Measurements from ENCODE around the gene ARHGAP26. TPM values are rescaled to one million over a fixed set of nuclear protein-coding genes. Genes with fewer than 3 reads are reported as not detected.

Gene ARHGAP26
- total RNA-seq, 1 experiment from 2014 or later: 34.5 TPM

- no peak overlapping the region for H3K4me2 ChIP-seq (ENCODE audit: low read length)
- ChIA-PET POLR2A (no interaction called here), RAD21 (ENCODE audit: low non-redundant PET in 1 of 2, low total read pairs in 2 of 2, uncharacterized antibody in 2 of 2, unreplicated experiment in 2 of 2) (no interaction called here), CTCF (no interaction called here)
- peaks cover 25 to 26% of the 10 kb centered on the region in 2 experiments for H3K4me1 ChIP-seq (ENCODE audit: control insufficient read depth in 1 of 2, insufficient read depth in 2 of 2, low read length in 2 of 2)
- no peak overlapping the region for H3K9ac ChIP-seq (ENCODE audit: low read length)
- intact Hi-C loops (cut with micrococcal nuclease): no loop called here
- H3K9me3 ChIP-seq (ENCODE audit: control insufficient read depth in 1 of 2, insufficient read depth in 1 of 2, low read depth in 1 of 2, low read length in 2 of 2): no peaks in the 10 kb centered on the region
- TF ChIP-seq, protein P1, sequence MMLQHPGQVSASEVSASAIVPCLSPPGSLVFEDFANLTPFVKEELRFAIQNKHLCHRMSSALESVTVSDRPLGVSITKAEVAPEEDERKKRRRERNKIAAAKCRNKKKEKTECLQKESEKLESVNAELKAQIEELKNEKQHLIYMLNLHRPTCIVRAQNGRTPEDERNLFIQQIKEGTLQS (IDR thresholded peaks at IDR 0.05): no peak
- TF ChIP-seq, protein P2, sequence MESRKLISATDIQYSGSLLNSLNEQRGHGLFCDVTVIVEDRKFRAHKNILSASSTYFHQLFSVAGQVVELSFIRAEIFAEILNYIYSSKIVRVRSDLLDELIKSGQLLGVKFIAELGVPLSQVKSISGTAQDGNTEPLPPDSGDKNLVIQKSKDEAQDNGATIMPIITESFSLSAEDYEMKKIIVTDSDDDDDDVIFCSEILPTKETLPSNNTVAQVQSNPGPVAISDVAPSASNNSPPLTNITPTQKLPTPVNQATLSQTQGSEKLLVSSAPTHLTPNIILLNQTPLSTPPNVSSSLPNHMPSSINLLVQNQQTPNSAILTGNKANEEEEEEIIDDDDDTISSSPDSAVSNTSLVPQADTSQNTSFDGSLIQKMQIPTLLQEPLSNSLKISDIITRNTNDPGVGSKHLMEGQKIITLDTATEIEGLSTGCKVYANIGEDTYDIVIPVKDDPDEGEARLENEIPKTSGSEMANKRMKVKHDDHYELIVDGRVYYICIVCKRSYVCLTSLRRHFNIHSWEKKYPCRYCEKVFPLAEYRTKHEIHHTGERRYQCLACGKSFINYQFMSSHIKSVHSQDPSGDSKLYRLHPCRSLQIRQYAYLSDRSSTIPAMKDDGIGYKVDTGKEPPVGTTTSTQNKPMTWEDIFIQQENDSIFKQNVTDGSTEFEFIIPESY (IDR thresholded peaks at IDR 0.05; ENCODE audit: extremely low read depth, insufficient replicate concordance, low read length): no peak
- TF ChIP-seq, protein P3, sequence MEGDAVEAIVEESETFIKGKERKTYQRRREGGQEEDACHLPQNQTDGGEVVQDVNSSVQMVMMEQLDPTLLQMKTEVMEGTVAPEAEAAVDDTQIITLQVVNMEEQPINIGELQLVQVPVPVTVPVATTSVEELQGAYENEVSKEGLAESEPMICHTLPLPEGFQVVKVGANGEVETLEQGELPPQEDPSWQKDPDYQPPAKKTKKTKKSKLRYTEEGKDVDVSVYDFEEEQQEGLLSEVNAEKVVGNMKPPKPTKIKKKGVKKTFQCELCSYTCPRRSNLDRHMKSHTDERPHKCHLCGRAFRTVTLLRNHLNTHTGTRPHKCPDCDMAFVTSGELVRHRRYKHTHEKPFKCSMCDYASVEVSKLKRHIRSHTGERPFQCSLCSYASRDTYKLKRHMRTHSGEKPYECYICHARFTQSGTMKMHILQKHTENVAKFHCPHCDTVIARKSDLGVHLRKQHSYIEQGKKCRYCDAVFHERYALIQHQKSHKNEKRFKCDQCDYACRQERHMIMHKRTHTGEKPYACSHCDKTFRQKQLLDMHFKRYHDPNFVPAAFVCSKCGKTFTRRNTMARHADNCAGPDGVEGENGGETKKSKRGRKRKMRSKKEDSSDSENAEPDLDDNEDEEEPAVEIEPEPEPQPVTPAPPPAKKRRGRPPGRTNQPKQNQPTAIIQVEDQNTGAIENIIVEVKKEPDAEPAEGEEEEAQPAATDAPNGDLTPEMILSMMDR (IDR thresholded peaks at IDR 0.05 in 2 of 3, conservative IDR thresholded peaks at IDR 0.05 in 1 of 3; ENCODE audit: borderline replicate concordance in 1 of 3, insufficient read depth in 1 of 3, low read depth in 2 of 3, low read length in 2 of 3): no peak
- no peak for TF ChIP-seq SRF (IDR thresholded peaks at IDR 0.05; ENCODE audit: low read depth)
- no peak for TF ChIP-seq REST (IDR thresholded peaks at IDR 0.05; ENCODE audit: low read depth)
- TF ChIP-seq RAD21 (IDR thresholded peaks at IDR 0.05; ENCODE audit: low read depth): no peak
- TF ChIP-seq CEBPB (IDR thresholded peaks at IDR 0.05; ENCODE audit: low read depth): no peak
- TF ChIP-seq SIN3A (IDR thresholded peaks at IDR 0.05; ENCODE audit: low read depth): no peak
- TF ChIP-seq YY1 (IDR thresholded peaks at IDR 0.05; ENCODE audit: extremely low read depth, insufficient replicate concordance, low read depth, low read length): no peak
- H3K79me2 ChIP-seq (ENCODE audit: insufficient read depth, low read length): peaks cover 22% of the 10 kb centered on the region
- ATAC-seq (peak; percentile 75), DNase-seq (ENCODE audit: low read depth, low spot score) (no peak)
- no peaks in the 10 kb centered on the region for H3K9me2 ChIP-seq (ENCODE audit: insufficient read depth)
- BruUV-seq (replicated peaks): no TSS peak
- H2AFZ ChIP-seq (ENCODE audit: low read depth, low read length, poor library complexity, severe bottlenecking): no peak overlapping the region
- no peak overlapping the region for H3K27ac ChIP-seq (ENCODE audit: low read depth, low read length)
- no peak overlapping the region for H3K4me3 ChIP-seq (replicated peaks in 1 of 2; ENCODE audit: low read depth in 1 of 2, low read length in 2 of 2)
- no peaks in the 10 kb centered on the region for H4K20me1 ChIP-seq (ENCODE audit: insufficient read depth)
- H3K36me3 ChIP-seq (ENCODE audit: control insufficient read depth in 1 of 2, insufficient read depth in 2 of 2, low read length in 2 of 2): no peaks in the 10 kb centered on the region
- H3K27me3 ChIP-seq (ENCODE audit: insufficient read depth, low read length): no peaks in the 10 kb centered on the region
These were observed 36.7 kb downstream of the ARHGAP26 start for GRCh38 chr5:142806841-142807267.
